Ovary (tissue), 9 donors: Measurements from ENCODE around the gene KDM3A. TPM values are rescaled to one million over a fixed set of nuclear protein-coding genes. Genes with fewer than 3 reads are reported as not detected.
A peak's percentile ranks its signal among the peaks of the same experiment; 100 is the strongest.

Source experiments
- DNase-seq, 5 donors: peaks; one replicate each; pipeline ENCODE4 v3.0.0-alpha.2; 2019 to 2020
- H3K27ac ChIP-seq, 2 donors: fragments of 200-600 bp; one replicate each; pipeline versions ENCODE4 v1.5.1 to v1.8.0; 2019 to 2022
- H3K27me3 ChIP-seq: fragments of 200-600 bp; one replicate; pipeline ENCODE4 v1.8.0; 2022
- H3K36me3 ChIP-seq: fragments of 200-600 bp; sonication (generic); one replicate; pipeline ENCODE4 v1.5.1; 2019
- H3K4me1 ChIP-seq: one replicate; pipeline ENCODE4 v1.8.1; 2013; ENCODE audit warnings: mild to moderate bottlenecking, moderate library complexity; ENCODE audit not compliant: insufficient read depth
- H3K4me3 ChIP-seq: fragments of 200-600 bp; sonication (generic); one replicate; pipeline ENCODE4 v1.5.1; 2017
- H3K9me3 ChIP-seq, 2 donors: fragments of 200-600 bp in 1 of 2; sonication (generic) in 1 of 2; one replicate each; pipeline versions ENCODE4 v1.5.1 to v1.8.1; 2013 to 2019; ENCODE audit warnings: mild to moderate bottlenecking in 1 of 2, moderate library complexity in 1 of 2
- EP300 ChIP-seq: sonication (generic); formaldehyde crosslinking; IDR thresholded peaks from one replicate; pipeline ENCODE4 v1.6.1; 2017; ENCODE audit warnings: antibody characterized with exemption
- POLR2A ChIP-seq: fragments of 450-650 bp; IDR thresholded peaks from one replicate; pipeline ENCODE4 v1.6.1; 2017; ENCODE audit warnings: antibody characterized with exemption, mild to moderate bottlenecking, moderate library complexity
- WGBS, 3 donors: extraction: QIAGEN DNeasy Blood & Tissue Kit in 1 of 3; methylation state at CpG; one replicate each; pipeline versions ENCODE4 v1.1.5 to v1.1.7; 2013 to 2017; 5-methylcytosine and 5-hydroxymethylcytosine counted together
- intact Hi-C, 4 donors: fragments of 100-400 bp; cut with DNase I; formaldehyde crosslinking; loops; one replicate each; pipeline versions ENCODE4 v1.11.0 to v1.15.1; 2022 to 2023
- polyA plus RNA-seq, 2 donors: library from polyadenylated mRNA; stranded (reverse); fragments of 200-250 nt in 1 of 2; fragments of 350-450 nt in 1 of 2; fragmentation: Illumina TruSeq in 1 of 2; extraction: RNeasy Lipid Tissue Mini Kit (QIAGEN cat#74804) in 1 of 2; gene quantifications; one replicate each; pipeline ENCODE4 v1.2.3, GENCODE V29; 2013 to 2014
- total RNA-seq, 7 donors: library from RNA; depleted of rRNA in 2 of 7; stranded (reverse); fragments of >200 nt in 2 of 7; fragmentation: NEBNext Ultra II Directional in 3 of 7; extraction: Animal tissue kit (Norgen Biotek cat#: 25700) in 3 of 7; gene quantifications; one replicate each; pipeline versions ENCODE4 v1.1.0 to v1.2.4, GENCODE V29; 2016 to 2023
- TF ChIP-seq, protein P1 (sequence below), 3 donors: fragments of 450-650 bp in 2 of 3; fragments of 200-600 bp in 1 of 3; IDR thresholded peaks; one replicate each; pipeline versions ENCODE4 v1.5.1 to v1.8.0; 2016 to 2022; ENCODE audit warnings: antibody characterized with exemption in 3 of 3, mild to moderate bottlenecking in 1 of 3
- donor health status: DM: no; HTN: no; CAD: no; lungs with moderate emphysema.
- donor health status: DM: no; HTN: no; CAD: no.
- donor health status: Bipolar disorder and iron deficiency.
- donor health status: DM: yes; HTN: yes; CAD: no.
- donor health status: DM: no; HTN: no; CAD: no.
- donor health status: DM: yes; HTN: yes; CAD: no.

KDM3A gene
- total and polyA plus RNA-seq, 9 donors, result 23.3 to 58.4 (median 40.8) TPM

GRCh38 chr2:86454238-86454637, 13.1 kb downstream of the KDM3A start:
- intact Hi-C loops, result no loop called here
- no peaks in the 10 kb centered on the region for H3K36me3 ChIP-seq
- no peaks in the 10 kb centered on the region for H3K9me3 ChIP-seq
- TF ChIP-seq, protein P1, sequence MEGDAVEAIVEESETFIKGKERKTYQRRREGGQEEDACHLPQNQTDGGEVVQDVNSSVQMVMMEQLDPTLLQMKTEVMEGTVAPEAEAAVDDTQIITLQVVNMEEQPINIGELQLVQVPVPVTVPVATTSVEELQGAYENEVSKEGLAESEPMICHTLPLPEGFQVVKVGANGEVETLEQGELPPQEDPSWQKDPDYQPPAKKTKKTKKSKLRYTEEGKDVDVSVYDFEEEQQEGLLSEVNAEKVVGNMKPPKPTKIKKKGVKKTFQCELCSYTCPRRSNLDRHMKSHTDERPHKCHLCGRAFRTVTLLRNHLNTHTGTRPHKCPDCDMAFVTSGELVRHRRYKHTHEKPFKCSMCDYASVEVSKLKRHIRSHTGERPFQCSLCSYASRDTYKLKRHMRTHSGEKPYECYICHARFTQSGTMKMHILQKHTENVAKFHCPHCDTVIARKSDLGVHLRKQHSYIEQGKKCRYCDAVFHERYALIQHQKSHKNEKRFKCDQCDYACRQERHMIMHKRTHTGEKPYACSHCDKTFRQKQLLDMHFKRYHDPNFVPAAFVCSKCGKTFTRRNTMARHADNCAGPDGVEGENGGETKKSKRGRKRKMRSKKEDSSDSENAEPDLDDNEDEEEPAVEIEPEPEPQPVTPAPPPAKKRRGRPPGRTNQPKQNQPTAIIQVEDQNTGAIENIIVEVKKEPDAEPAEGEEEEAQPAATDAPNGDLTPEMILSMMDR (IDR thresholded peaks at IDR 0.05), result no peak
- TF ChIP-seq EP300 (no peak), POLR2A (no peak)
- peaks cover 9% of the 10 kb centered on the region for H3K4me1 ChIP-seq
- no peak for DNase-seq
- no peak overlapping the region for H3K4me3 ChIP-seq
- H3K27me3 ChIP-seq, result no peaks in the 10 kb centered on the region
- H3K27ac ChIP-seq, result no peak overlapping the region

- DNase-seq, result no peak
- peaks cover 7% of the 10 kb centered on the region for H3K4me1 ChIP-seq
- no peak overlapping the region for H3K4me3 ChIP-seq
- no peak overlapping the region for H3K27ac ChIP-seq
- TF ChIP-seq POLR2A, result no peak
- TF ChIP-seq EP300, result no peak
- TF ChIP-seq, protein P1 (IDR thresholded peaks at IDR 0.05), result no peak
- no peaks in the 10 kb centered on the region for H3K9me3 ChIP-seq
- 95 to 97% (median 96%) methylated on average over 5 of the region's 5 CpGs for WGBS, 3 donors
- no peaks in the 10 kb centered on the region for H3K36me3 ChIP-seq
- H3K27me3 ChIP-seq, result no peaks in the 10 kb centered on the region
- intact Hi-C loops, result loop anchor here in 1 of 4 donors (5.0 kb wide), 1 partner anchor 342 kb away; no protein-coding TSS in a partner anchor
Measured at GRCh38 chr2:86455181-86455580, 14.0 kb downstream of the KDM3A start.

DNA sequence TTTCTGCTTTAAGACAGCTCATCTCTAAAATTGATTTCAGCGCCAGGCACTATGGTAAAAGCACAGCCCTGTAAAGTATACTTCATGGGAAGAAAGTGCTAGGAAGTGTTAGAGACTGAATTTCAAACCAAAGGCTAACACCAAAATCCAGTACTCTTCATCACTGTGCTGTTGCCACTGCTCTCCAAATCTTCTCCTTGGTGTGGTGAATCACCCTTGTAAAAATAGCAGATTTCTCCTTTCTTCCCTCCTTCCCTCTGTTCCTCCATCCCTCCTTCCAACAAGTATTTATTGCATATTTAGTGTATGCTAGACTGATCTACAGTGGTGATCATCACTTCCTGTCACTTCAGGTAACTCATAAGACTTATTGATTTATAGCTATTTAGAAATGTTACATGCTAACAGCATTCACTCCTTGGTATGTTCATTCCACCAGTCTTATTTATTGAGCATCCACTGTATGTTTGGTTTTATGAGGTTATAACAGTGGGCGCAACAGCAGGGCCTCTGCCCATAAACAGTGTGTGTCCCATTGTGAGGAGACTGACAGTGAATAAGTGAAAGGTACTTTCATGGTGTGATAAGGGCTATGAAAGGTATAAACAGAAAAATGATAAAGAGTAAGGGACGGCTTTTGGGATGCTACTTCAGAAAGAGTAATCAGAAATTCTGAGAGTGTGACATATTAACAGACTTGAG, 20.0 kb downstream of the KDM3A start:
- Histone ChIP-seq H3K9me3 (no peaks in the 10 kb centered on the region), H3K27ac (no peak overlapping the region), H3K4me3 (no peak overlapping the region), H3K27me3 (no peaks in the 10 kb centered on the region), H3K36me3 (no peaks in the 10 kb centered on the region), H3K4me1 (peaks cover 1% of the 10 kb centered on the region)
- intact Hi-C loops, result no loop called here
- TF ChIP-seq POLR2A, result no peak
- TF ChIP-seq EP300, result no peak
- TF ChIP-seq, protein P1 (IDR thresholded peaks at IDR 0.05), result no peak
- WGBS, 3 donors, result 96 to 99% (median 98%) methylated on average over 3 of the region's 3 CpGs
- DNase-seq, result no peak

- H3K4me1 ChIP-seq, result peaks cover 1% of the 10 kb centered on the region
- no peaks in the 10 kb centered on the region for H3K27me3 ChIP-seq
- H3K27ac ChIP-seq, result no peak overlapping the region
- TF ChIP-seq, protein P1 (IDR thresholded peaks at IDR 0.05), result no peak
- TF ChIP-seq EP300 (no peak), POLR2A (no peak)
- DNase-seq, result peak in 1 of 5 donors; percentile 35
- no peaks in the 10 kb centered on the region for H3K36me3 ChIP-seq
- no peak overlapping the region for H3K4me3 ChIP-seq
- intact Hi-C loops, result no loop called here
- H3K9me3 ChIP-seq, result no peaks in the 10 kb centered on the region
- WGBS, 3 donors, result 64 to 69% (median 66%) methylated on average over 3 of the region's 3 CpGs
Measured at GRCh38 chr2:86464652-86465051, 23.5 kb downstream of the KDM3A start.
